ENCODE measurements around the gene MLLT3. TPM values are rescaled to one million over a fixed set of nuclear protein-coding genes. Genes with fewer than 3 reads are reported as not detected.

Gene MLLT3
- total RNA-seq, 3 donors from 2014 or later, result 8.8 to 30.3 (median 22.6) TPM

- Histone ChIP-seq H3K36me3 (no peaks in the 10 kb centered on the region), H3K27ac (no peak overlapping the region), H3K9me3 (no peaks in the 10 kb centered on the region), H3K4me3 (no peak overlapping the region), H3K4me1 (no peaks in the 10 kb centered on the region), H3K27me3 (no peaks in the 10 kb centered on the region)
- intact Hi-C loops (cut with DNase I; ENCODE audit: low total_unique reads), result no loop called here
- TF ChIP-seq CTCF (IDR thresholded peaks at IDR 0.05) (no peak), POLR2AphosphoS5 (IDR thresholded peaks at IDR 0.05) (no peak), POLR2A (IDR thresholded peaks at IDR 0.05) (no peak)
- no peak for DNase-seq (ENCODE audit: low spot score in 2 of 2)
Measured at GRCh38 chr9:20378851-20379250, 243.4 kb downstream of the MLLT3 start.

- H3K9me3 ChIP-seq, result no peaks in the 10 kb centered on the region
- no peaks in the 10 kb centered on the region for H3K36me3 ChIP-seq
- H3K4me1 ChIP-seq, result no peaks in the 10 kb centered on the region
- H3K27ac ChIP-seq, result no peak overlapping the region
- intact Hi-C loops (cut with DNase I; ENCODE audit: low total_unique reads), result no loop called here
- no peak overlapping the region for H3K4me3 ChIP-seq
- no peak for DNase-seq (ENCODE audit: low spot score in 2 of 2)
- H3K27me3 ChIP-seq, result no peaks in the 10 kb centered on the region
- no peak for TF ChIP-seq CTCF (IDR thresholded peaks at IDR 0.05)
- no peak for TF ChIP-seq POLR2AphosphoS5 (IDR thresholded peaks at IDR 0.05)
- TF ChIP-seq POLR2A (IDR thresholded peaks at IDR 0.05), result no peak
Measured at GRCh38 chr9:20377790-20378189, 244.5 kb downstream of the MLLT3 start.

- intact Hi-C loops (cut with DNase I; ENCODE audit: low total_unique reads), result no loop called here
- Histone ChIP-seq H3K4me3 (no peak overlapping the region), H3K27ac (no peak overlapping the region), H3K4me1 (no peaks in the 10 kb centered on the region), H3K36me3 (no peaks in the 10 kb centered on the region), H3K9me3 (no peaks in the 10 kb centered on the region), H3K27me3 (no peaks in the 10 kb centered on the region)
- no peak for DNase-seq (ENCODE audit: low spot score in 2 of 2)
- no peak for TF ChIP-seq POLR2AphosphoS5 (IDR thresholded peaks at IDR 0.05)
- TF ChIP-seq CTCF (IDR thresholded peaks at IDR 0.05), result no peak
- TF ChIP-seq POLR2A (IDR thresholded peaks at IDR 0.05), result no peak
Measured at GRCh38 chr9:20376731-20377375, 245.4 kb downstream of the MLLT3 start.

- H3K4me3 ChIP-seq, result no peak overlapping the region
- TF ChIP-seq POLR2AphosphoS5 (IDR thresholded peaks at IDR 0.05) (no peak), CTCF (IDR thresholded peaks at IDR 0.05) (no peak), POLR2A (IDR thresholded peaks at IDR 0.05) (no peak)
- no peaks in the 10 kb centered on the region for H3K9me3 ChIP-seq
- no peak overlapping the region for H3K27ac ChIP-seq
- H3K4me1 ChIP-seq, result no peaks in the 10 kb centered on the region
- no peak for DNase-seq (ENCODE audit: low spot score in 2 of 2)
- H3K36me3 ChIP-seq, result no peaks in the 10 kb centered on the region
- intact Hi-C loops (cut with DNase I; ENCODE audit: low total_unique reads), result no loop called here
- no peaks in the 10 kb centered on the region for H3K27me3 ChIP-seq
Measured at GRCh38 chr9:20376042-20376441, 246.3 kb downstream of the MLLT3 start.

DNA sequence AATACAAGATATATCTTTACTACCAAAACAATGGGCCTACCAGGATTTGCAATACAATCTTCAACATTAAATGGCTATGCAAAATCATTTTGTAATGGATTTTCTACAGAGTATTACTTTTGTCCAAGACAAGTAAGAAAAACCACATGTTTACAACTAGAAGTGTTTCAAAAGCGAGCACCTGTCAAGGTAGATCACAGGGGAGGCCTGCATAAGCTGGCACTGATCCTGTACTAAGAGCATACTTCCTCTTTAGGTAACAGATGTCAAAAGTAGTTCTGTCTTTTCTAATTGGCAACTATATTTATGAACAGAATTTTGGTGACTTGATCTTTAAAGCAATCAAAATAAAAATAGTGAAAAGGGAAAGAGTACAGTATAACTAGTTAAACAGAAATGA is 249.0 kb downstream of the MLLT3 start:
- Histone ChIP-seq H3K36me3 (no peaks in the 10 kb centered on the region), H3K4me1 (no peaks in the 10 kb centered on the region), H3K27ac (no peak overlapping the region), H3K27me3 (no peaks in the 10 kb centered on the region), H3K4me3 (no peak overlapping the region), H3K9me3 (no peaks in the 10 kb centered on the region)
- no peak for TF ChIP-seq CTCF (IDR thresholded peaks at IDR 0.05)
- TF ChIP-seq POLR2A (IDR thresholded peaks at IDR 0.05), result no peak
- no peak for TF ChIP-seq POLR2AphosphoS5 (IDR thresholded peaks at IDR 0.05)
- no peak for DNase-seq (ENCODE audit: low spot score in 2 of 2)
- intact Hi-C loops (cut with DNase I; ENCODE audit: low total_unique reads), result no loop called here
